CD4-positive, alpha-beta T cell (primary cell): Measurements from ENCODE around the gene PAEP. TPM values are rescaled to one million over a fixed set of nuclear protein-coding genes. Genes with fewer than 3 reads are reported as not detected.
A peak's percentile ranks its signal among the peaks of the same experiment; 100 is the strongest.

Source experiments
- ATAC-seq: fragments of 200-7000 bp; cut with Tn5 transposase; one replicate; pipeline ENCODE4 v1.10.0; 2022; ENCODE audit warnings: mild to moderate bottlenecking; ENCODE audit not compliant: poor library complexity
- CTCF ChIA-PET: fragments of 350-600 bp; sonication (Branson Sonifier 250); formaldehyde crosslinking; loops from one replicate; lab custom pipeline; 2021; ENCODE audit warnings: antibody characterized with exemption, inconsistent platforms; lab: Charles Lee
- POLR2A ChIA-PET: fragments of 350-600 bp; sonication (Branson Sonifier 250); formaldehyde crosslinking; loops from one replicate; lab custom pipeline; 2021; ENCODE audit warnings: antibody characterized with exemption, inconsistent platforms; lab: Charles Lee
- DNase-seq, 14 experiments: peaks; one replicate each; pipeline ENCODE4 v3.0.0-alpha.2; 2013 to 2020; ENCODE audit warnings: mixed read lengths in 2 of 14
- H3K27ac ChIP-seq, 2 donors: one replicate each; pipeline versions ENCODE4 v1.5.1 to v1.7.0; 2013; ENCODE audit warnings: low read length in 2 of 2, low read depth in 1 of 2, mild to moderate bottlenecking in 1 of 2
- H3K27me3 ChIP-seq, 2 experiments: 1 replicate in 1 of 2; 2 replicates in 1 of 2; pipeline versions ENCODE4 v1.6.1 to v1.7.0; 2013; ENCODE audit warnings: low read length in 2 of 2, control low read depth in 1 of 2, mild to moderate bottlenecking in 1 of 2, moderate library complexity in 1 of 2; ENCODE audit not compliant: insufficient read depth in 2 of 2, control insufficient read depth in 1 of 2
- H3K36me3 ChIP-seq: one replicate; pipeline ENCODE4 v1.6.1; 2013; ENCODE audit warnings: low read length, control low read depth; ENCODE audit not compliant: insufficient read depth
- H3K4me1 ChIP-seq: one replicate; pipeline ENCODE4 v1.6.1; 2013; ENCODE audit warnings: low read length, control low read depth; ENCODE audit not compliant: insufficient read depth
- H3K4me3 ChIP-seq: one replicate; pipeline ENCODE4 v1.5.1; 2013; ENCODE audit warnings: mild to moderate bottlenecking, low read length, moderate library complexity
- H3K9me3 ChIP-seq, 2 experiments: 1 replicate in 1 of 2; 2 replicates in 1 of 2; pipeline versions ENCODE4 v1.6.1 to v1.7.0; 2013; ENCODE audit warnings: low read length in 2 of 2, mild to moderate bottlenecking in 2 of 2, control low read depth in 1 of 2, moderate library complexity in 1 of 2; ENCODE audit not compliant: control insufficient read depth in 1 of 2, insufficient read depth in 1 of 2
- H3K27ac Mint-ChIP-seq: one replicate; pipeline ENCODE4 v1.8.0; 2020; ENCODE audit warnings: mixed read lengths
- H3K27me3 Mint-ChIP-seq: one replicate; pipeline ENCODE4 v1.8.0; 2021; ENCODE audit warnings: mixed read lengths
- H3K36me3 Mint-ChIP-seq: one replicate; pipeline ENCODE4 v1.8.0; 2021; ENCODE audit warnings: low read depth, mixed read lengths
- H3K4me1 Mint-ChIP-seq: one replicate; pipeline ENCODE4 v1.8.0; 2021; ENCODE audit warnings: low read depth, mixed read lengths
- H3K4me3 Mint-ChIP-seq: one replicate; pipeline ENCODE4 v1.8.0; 2020; ENCODE audit warnings: mild to moderate bottlenecking, mixed read lengths
- H3K9me3 Mint-ChIP-seq: one replicate; pipeline ENCODE4 v1.8.0; 2020; ENCODE audit warnings: mixed read lengths
- CTCF ChIP-seq: fragments of 200-600 bp; IDR thresholded peaks from one replicate; pipeline ENCODE4 v1.8.0; 2022; ENCODE audit warnings: antibody characterized with exemption, mild to moderate bottlenecking
- intact Hi-C, 2 experiments: fragments of 100-400 bp; cut with DNase I in 1 of 2; cut with micrococcal nuclease in 1 of 2; formaldehyde crosslinking; loops; one replicate each; pipeline versions ENCODE4 v1.15.1 to v1.9.0; 2023 to 2025; cut with DNase I, micrococcal nuclease
- total RNA-seq, 174 experiments: library from RNA in 2 of 174; stranded (reverse) in 2 of 174; gene quantifications; one replicate each; pipeline ENCODE4 v1.2.3 and lab custom pipeline; 2021 to 2026

PAEP gene
- total RNA-seq, 2 experiments from 2014 or later = not detected

GRCh38 chr9:135522137-135522877 lies 39.2 kb upstream of the PAEP start:
- H3K4me1 ChIP-seq = no peaks in the 10 kb centered on the region
- Mint-ChIP-seq H3K4me1 (no peaks in the 10 kb centered on the region), H3K36me3 (no peaks in the 10 kb centered on the region), H3K9me3 (no peaks in the 10 kb centered on the region), H3K27ac (no peak overlapping the region), H3K27me3 (peaks cover 10% of the 10 kb centered on the region), H3K4me3 (no peak overlapping the region)
- DNase-seq = no peak
- H3K4me3 ChIP-seq = no peak overlapping the region
- peaks cover 0 to 9% of the 10 kb centered on the region in 2 experiments for H3K9me3 ChIP-seq
- no peak for TF ChIP-seq CTCF
- H3K27me3 ChIP-seq = peaks cover 2 to 5% of the 10 kb centered on the region in 2 experiments
- intact Hi-C loops = no loop called here
- ChIA-PET CTCF (no interaction called here), POLR2A (no interaction called here)
- no peak for ATAC-seq
- no peaks in the 10 kb centered on the region for H3K36me3 ChIP-seq
- H3K27ac ChIP-seq = no peak overlapping the region

GRCh38 chr9:135522931-135523330 lies 38.6 kb upstream of the PAEP start:
- Mint-ChIP-seq H3K4me1 (no peaks in the 10 kb centered on the region), H3K36me3 (no peaks in the 10 kb centered on the region), H3K27ac (no peak overlapping the region), H3K9me3 (no peaks in the 10 kb centered on the region), H3K4me3 (no peak overlapping the region), H3K27me3 (peaks cover 6% of the 10 kb centered on the region)
- ChIA-PET POLR2A (no interaction called here), CTCF (no interaction called here)
- peaks cover 2 to 5% of the 10 kb centered on the region in 2 experiments for H3K27me3 ChIP-seq
- H3K4me1 ChIP-seq = no peaks in the 10 kb centered on the region
- no peak overlapping the region for H3K4me3 ChIP-seq
- TF ChIP-seq CTCF = no peak
- no peaks in the 10 kb centered on the region for H3K36me3 ChIP-seq
- intact Hi-C loops = no loop called here
- no peak for ATAC-seq
- H3K9me3 ChIP-seq = peaks cover 0 to 10% of the 10 kb centered on the region in 2 experiments
- DNase-seq = no peak
- no peak overlapping the region for H3K27ac ChIP-seq

- Histone ChIP-seq H3K9me3 (peaks cover 0 to 10% of the 10 kb centered on the region in 2 experiments), H3K36me3 (no peaks in the 10 kb centered on the region), H3K4me3 (no peak overlapping the region), H3K4me1 (no peaks in the 10 kb centered on the region), H3K27me3 (peaks cover 2 to 5% of the 10 kb centered on the region in 2 experiments), H3K27ac (no peak overlapping the region)
- Mint-ChIP-seq H3K27me3 (peaks cover 6% of the 10 kb centered on the region), H3K36me3 (no peaks in the 10 kb centered on the region), H3K27ac (no peak overlapping the region), H3K4me1 (no peaks in the 10 kb centered on the region), H3K9me3 (no peaks in the 10 kb centered on the region), H3K4me3 (no peak overlapping the region)
- intact Hi-C loops = no loop called here
- ChIA-PET CTCF (no interaction called here), POLR2A (no interaction called here)
- DNase-seq = peak in 1 of 14 experiments; percentile 10
- TF ChIP-seq CTCF = no peak
- no peak for ATAC-seq
Observed at GRCh38 chr9:135523521-135524129, 37.9 kb upstream of the PAEP start.
